ENCODE measurements around the gene TP73.

The TP73 gene

GRCh38 chr1:3724416-3725030, 72.2 kb downstream of the TP73 start:
- peak; percentile 37 to 85 (median 61) for DNase-seq (ENCODE audit: low read depth in 2 of 3, low spot score in 2 of 3)

GRCh38 chr1:3725366-3725765, 73.0 kb downstream of the TP73 start:
- DNase-seq (ENCODE audit: low read depth in 2 of 3, low spot score in 2 of 3), result no peak

GRCh38 chr1:3727042-3727824, 74.9 kb downstream of the TP73 start:
- DNase-seq (ENCODE audit: low read depth in 2 of 3, low spot score in 2 of 3), result no peak

GRCh38 chr1:3727825-3728776, 75.8 kb downstream of the TP73 start:
- no peak for DNase-seq (ENCODE audit: low read depth in 2 of 3, low spot score in 2 of 3)

GRCh38 chr1:3729594-3730542, 77.6 kb downstream of the TP73 start:
- DNase-seq (ENCODE audit: low read depth in 2 of 3, low spot score in 2 of 3), result no peak

- DNase-seq (ENCODE audit: low read depth in 2 of 3, low spot score in 2 of 3), result no peak
Observed at GRCh38 chr1:3730543-3731247, 78.4 kb downstream of the TP73 start.

GRCh38 chr1:3731583-3732433, 79.5 kb downstream of the TP73 start:
- DNase-seq (ENCODE audit: low read depth in 2 of 3, low spot score in 2 of 3), result no peak

GRCh38 chr1:3732434-3733093, 80.2 kb downstream of the TP73 start:
- no peak for DNase-seq (ENCODE audit: low read depth in 2 of 3, low spot score in 2 of 3)

GRCh38 chr1:3733094-3733882, 81.0 kb downstream of the TP73 start:
- no peak for DNase-seq (ENCODE audit: low read depth in 2 of 3, low spot score in 2 of 3)

GRCh38 chr1:3733883-3734589, 81.7 kb downstream of the TP73 start:
- no peak for DNase-seq (ENCODE audit: low read depth in 2 of 3, low spot score in 2 of 3)

- DNase-seq (ENCODE audit: low read depth in 2 of 3, low spot score in 2 of 3), result no peak
Observed at GRCh38 chr1:3734602-3735001, 82.3 kb downstream of the TP73 start.

- DNase-seq (ENCODE audit: low read depth in 2 of 3, low spot score in 2 of 3), result no peak
Observed at GRCh38 chr1:3735027-3735681, 82.8 kb downstream of the TP73 start.

GRCh38 chr1:3735688-3736087, 83.4 kb downstream of the TP73 start:
- no peak for DNase-seq (ENCODE audit: low read depth in 2 of 3, low spot score in 2 of 3)

GRCh38 chr1:3736131-3736561, 83.8 kb downstream of the TP73 start:
- no peak for DNase-seq (ENCODE audit: low read depth in 2 of 3, low spot score in 2 of 3)

- DNase-seq (ENCODE audit: low read depth in 2 of 3, low spot score in 2 of 3), result no peak
Observed at GRCh38 chr1:3736708-3737107, 84.4 kb downstream of the TP73 start.

- DNase-seq (ENCODE audit: low read depth in 2 of 3, low spot score in 2 of 3), result no peak
Observed at GRCh38 chr1:3738943-3739342, 86.6 kb downstream of the TP73 start.
